Panc1 (cell line): ENCODE measurements around the gene MOSMO.

Experiments used
- POLR2AphosphoS5 ChIP-seq: IDR thresholded peaks from 2 replicates; pipeline ENCODE4 v1.6.1; 2012; ENCODE audit warnings: mild to moderate bottlenecking, low read depth, low read length, moderate library complexity
- TF ChIP-seq, protein P1 (sequence below): fragments of 450-650 bp; IDR thresholded peaks from 2 replicates; pipeline ENCODE4 v1.5.1; 2017; ENCODE audit warnings: mild to moderate bottlenecking

GRCh38 chr16:22054847-22055590 lies 47.1 kb downstream of the MOSMO start:
- TF ChIP-seq, protein P1, sequence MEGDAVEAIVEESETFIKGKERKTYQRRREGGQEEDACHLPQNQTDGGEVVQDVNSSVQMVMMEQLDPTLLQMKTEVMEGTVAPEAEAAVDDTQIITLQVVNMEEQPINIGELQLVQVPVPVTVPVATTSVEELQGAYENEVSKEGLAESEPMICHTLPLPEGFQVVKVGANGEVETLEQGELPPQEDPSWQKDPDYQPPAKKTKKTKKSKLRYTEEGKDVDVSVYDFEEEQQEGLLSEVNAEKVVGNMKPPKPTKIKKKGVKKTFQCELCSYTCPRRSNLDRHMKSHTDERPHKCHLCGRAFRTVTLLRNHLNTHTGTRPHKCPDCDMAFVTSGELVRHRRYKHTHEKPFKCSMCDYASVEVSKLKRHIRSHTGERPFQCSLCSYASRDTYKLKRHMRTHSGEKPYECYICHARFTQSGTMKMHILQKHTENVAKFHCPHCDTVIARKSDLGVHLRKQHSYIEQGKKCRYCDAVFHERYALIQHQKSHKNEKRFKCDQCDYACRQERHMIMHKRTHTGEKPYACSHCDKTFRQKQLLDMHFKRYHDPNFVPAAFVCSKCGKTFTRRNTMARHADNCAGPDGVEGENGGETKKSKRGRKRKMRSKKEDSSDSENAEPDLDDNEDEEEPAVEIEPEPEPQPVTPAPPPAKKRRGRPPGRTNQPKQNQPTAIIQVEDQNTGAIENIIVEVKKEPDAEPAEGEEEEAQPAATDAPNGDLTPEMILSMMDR, result no peak
- no peak for TF ChIP-seq POLR2AphosphoS5
